ENCODE results near the gene GPR34. TPM values are rescaled to one million over a fixed set of nuclear protein-coding genes. Genes with fewer than 3 reads are reported as not detected.

GPR34 gene
- polyA plus RNA-seq, 1 donor from 2014 or later = not detected

DNA sequence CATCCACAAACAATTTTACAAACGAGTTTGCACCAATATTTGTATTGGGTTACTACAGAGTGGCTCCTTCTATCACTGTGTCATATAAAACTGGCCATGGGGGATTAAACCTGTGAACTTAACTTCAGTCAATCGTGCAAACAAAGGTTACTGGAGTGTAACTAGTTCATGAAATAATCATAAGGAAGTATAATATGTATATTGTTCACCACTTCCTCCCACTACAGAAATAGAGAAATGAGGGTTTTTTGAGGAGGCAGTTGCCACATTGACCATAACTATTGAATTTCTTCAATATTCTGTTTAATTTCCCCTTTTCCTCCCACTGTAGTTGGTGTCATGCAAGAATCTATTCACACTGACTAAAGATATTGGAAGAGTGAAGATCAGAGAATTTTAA lies 35.1 kb downstream of the GPR34 start, which contains the start of gene GPR82:
TSS of gene GPR82 (plus strand) at position 356 of the 400 bp plus-strand sequence. CDS start 2,846 bp downstream, outside the sequence.
- Histone ChIP-seq H3K27ac (ENCODE audit: low read length) (no peak within 1 kb of the TSS), H3K9ac (ENCODE audit: low read length) (no peak within 1 kb of the TSS), H2AFZ (ENCODE audit: low read depth, low read length) (no peak within 1 kb of the TSS), H3K36me3 (ENCODE audit: insufficient read depth, low read length) (no peaks in the 10 kb centered on the region), H3K79me2 (replicated peaks; ENCODE audit: insufficient read depth, low read length) (no peaks in the 10 kb centered on the region), H3K27me3 (ENCODE audit: insufficient read depth, low read depth, low read length) (no peaks in the 10 kb centered on the region), H3K9me3 (ENCODE audit: low read length) (no peaks in the 10 kb centered on the region), H3K4me3 (ENCODE audit: low read length) (no peak within 1 kb of the TSS), H3K4me2 (ENCODE audit: low read length) (no peak within 1 kb of the TSS), H3F3A (ENCODE audit: insufficient read depth, low read length, poor library complexity, severe bottlenecking) (no peaks in the 10 kb centered on the region), H3K9me2 (ENCODE audit: insufficient read depth, low read length) (no peaks in the 10 kb centered on the region), H4K20me1 (ENCODE audit: insufficient read depth) (no peaks in the 10 kb centered on the region)
- no peak for TF ChIP-seq POLR2AphosphoS5 (IDR thresholded peaks at IDR 0.05)
- no peak for TF ChIP-seq TAF1 (IDR thresholded peaks at IDR 0.05; ENCODE audit: low read depth)
- no peak for TF ChIP-seq SMC3 (conservative IDR thresholded peaks at IDR 0.05; ENCODE audit: poor library complexity)
- no peak for TF ChIP-seq EZH2 (IDR thresholded peaks at IDR 0.05; ENCODE audit: borderline replicate concordance, insufficient read depth, low read length, poor library complexity, severe bottlenecking)
- TF ChIP-seq MXI1 (conservative IDR thresholded peaks at IDR 0.05; ENCODE audit: poor library complexity, severe bottlenecking) = no peak
- TF ChIP-seq, protein P1, sequence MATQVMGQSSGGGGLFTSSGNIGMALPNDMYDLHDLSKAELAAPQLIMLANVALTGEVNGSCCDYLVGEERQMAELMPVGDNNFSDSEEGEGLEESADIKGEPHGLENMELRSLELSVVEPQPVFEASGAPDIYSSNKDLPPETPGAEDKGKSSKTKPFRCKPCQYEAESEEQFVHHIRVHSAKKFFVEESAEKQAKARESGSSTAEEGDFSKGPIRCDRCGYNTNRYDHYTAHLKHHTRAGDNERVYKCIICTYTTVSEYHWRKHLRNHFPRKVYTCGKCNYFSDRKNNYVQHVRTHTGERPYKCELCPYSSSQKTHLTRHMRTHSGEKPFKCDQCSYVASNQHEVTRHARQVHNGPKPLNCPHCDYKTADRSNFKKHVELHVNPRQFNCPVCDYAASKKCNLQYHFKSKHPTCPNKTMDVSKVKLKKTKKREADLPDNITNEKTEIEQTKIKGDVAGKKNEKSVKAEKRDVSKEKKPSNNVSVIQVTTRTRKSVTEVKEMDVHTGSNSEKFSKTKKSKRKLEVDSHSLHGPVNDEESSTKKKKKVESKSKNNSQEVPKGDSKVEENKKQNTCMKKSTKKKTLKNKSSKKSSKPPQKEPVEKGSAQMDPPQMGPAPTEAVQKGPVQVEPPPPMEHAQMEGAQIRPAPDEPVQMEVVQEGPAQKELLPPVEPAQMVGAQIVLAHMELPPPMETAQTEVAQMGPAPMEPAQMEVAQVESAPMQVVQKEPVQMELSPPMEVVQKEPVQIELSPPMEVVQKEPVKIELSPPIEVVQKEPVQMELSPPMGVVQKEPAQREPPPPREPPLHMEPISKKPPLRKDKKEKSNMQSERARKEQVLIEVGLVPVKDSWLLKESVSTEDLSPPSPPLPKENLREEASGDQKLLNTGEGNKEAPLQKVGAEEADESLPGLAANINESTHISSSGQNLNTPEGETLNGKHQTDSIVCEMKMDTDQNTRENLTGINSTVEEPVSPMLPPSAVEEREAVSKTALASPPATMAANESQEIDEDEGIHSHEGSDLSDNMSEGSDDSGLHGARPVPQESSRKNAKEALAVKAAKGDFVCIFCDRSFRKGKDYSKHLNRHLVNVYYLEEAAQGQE (IDR thresholded peaks at IDR 0.05; ENCODE audit: borderline replicate concordance) = no peak
- TF ChIP-seq, protein P2, sequence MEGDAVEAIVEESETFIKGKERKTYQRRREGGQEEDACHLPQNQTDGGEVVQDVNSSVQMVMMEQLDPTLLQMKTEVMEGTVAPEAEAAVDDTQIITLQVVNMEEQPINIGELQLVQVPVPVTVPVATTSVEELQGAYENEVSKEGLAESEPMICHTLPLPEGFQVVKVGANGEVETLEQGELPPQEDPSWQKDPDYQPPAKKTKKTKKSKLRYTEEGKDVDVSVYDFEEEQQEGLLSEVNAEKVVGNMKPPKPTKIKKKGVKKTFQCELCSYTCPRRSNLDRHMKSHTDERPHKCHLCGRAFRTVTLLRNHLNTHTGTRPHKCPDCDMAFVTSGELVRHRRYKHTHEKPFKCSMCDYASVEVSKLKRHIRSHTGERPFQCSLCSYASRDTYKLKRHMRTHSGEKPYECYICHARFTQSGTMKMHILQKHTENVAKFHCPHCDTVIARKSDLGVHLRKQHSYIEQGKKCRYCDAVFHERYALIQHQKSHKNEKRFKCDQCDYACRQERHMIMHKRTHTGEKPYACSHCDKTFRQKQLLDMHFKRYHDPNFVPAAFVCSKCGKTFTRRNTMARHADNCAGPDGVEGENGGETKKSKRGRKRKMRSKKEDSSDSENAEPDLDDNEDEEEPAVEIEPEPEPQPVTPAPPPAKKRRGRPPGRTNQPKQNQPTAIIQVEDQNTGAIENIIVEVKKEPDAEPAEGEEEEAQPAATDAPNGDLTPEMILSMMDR (IDR thresholded peaks at IDR 0.05; ENCODE audit: poor library complexity, severe bottlenecking) = no peak
- no peak for TF ChIP-seq RAD21 (conservative IDR thresholded peaks at IDR 0.05)
- TF ChIP-seq EP300 (conservative IDR thresholded peaks at IDR 0.05; ENCODE audit: poor library complexity, severe bottlenecking) = no peak

DNA sequence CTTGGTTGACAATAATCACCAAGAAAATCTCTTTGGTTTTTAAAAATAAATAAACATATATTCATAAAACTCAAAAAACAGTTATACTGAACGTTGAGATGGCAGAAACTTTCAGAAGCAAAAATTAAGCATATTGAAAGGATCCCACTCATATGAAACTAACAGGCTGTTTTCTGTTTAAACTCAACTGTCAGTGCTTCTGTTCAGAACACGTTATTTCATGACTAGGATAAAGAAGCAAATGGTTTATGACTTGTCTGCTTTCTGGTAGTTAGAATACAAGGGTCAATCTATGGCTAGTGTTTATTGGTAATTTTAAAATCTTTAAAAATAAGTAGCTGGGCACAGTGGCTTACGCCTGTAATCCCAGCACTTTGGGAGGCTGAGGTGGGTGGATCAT lies 39.4 kb downstream of the GPR34 start:
- H3K9ac ChIP-seq (ENCODE audit: low read length) = no peak overlapping the region
- no peak overlapping the region for H2AFZ ChIP-seq (ENCODE audit: low read depth, low read length)
- no peaks in the 10 kb centered on the region for H3K79me2 ChIP-seq (replicated peaks; ENCODE audit: insufficient read depth, low read length)
- TF ChIP-seq TAF1 (IDR thresholded peaks at IDR 0.05; ENCODE audit: low read depth) (no peak), RAD21 (conservative IDR thresholded peaks at IDR 0.05) (no peak), EZH2 (IDR thresholded peaks at IDR 0.05; ENCODE audit: borderline replicate concordance, insufficient read depth, low read length, poor library complexity, severe bottlenecking) (no peak), EP300 (conservative IDR thresholded peaks at IDR 0.05; ENCODE audit: poor library complexity, severe bottlenecking) (no peak), SMC3 (conservative IDR thresholded peaks at IDR 0.05; ENCODE audit: poor library complexity) (no peak), MXI1 (conservative IDR thresholded peaks at IDR 0.05; ENCODE audit: poor library complexity, severe bottlenecking) (no peak), POLR2AphosphoS5 (IDR thresholded peaks at IDR 0.05) (no peak)
- TF ChIP-seq, protein P1 (IDR thresholded peaks at IDR 0.05; ENCODE audit: borderline replicate concordance) = no peak
- TF ChIP-seq, protein P2 (IDR thresholded peaks at IDR 0.05; ENCODE audit: poor library complexity, severe bottlenecking) = no peak
- H3K9me3 ChIP-seq (ENCODE audit: low read length) = no peaks in the 10 kb centered on the region
- no peaks in the 10 kb centered on the region for H4K20me1 ChIP-seq (ENCODE audit: insufficient read depth)
- H3K4me2 ChIP-seq (ENCODE audit: low read length) = no peak overlapping the region
- H3K36me3 ChIP-seq (ENCODE audit: insufficient read depth, low read length) = no peaks in the 10 kb centered on the region
- H3K27ac ChIP-seq (ENCODE audit: low read length) = no peak overlapping the region
- H3K27me3 ChIP-seq (ENCODE audit: insufficient read depth, low read depth, low read length) = no peaks in the 10 kb centered on the region
- no peaks in the 10 kb centered on the region for H3K9me2 ChIP-seq (ENCODE audit: insufficient read depth, low read length)
- no peaks in the 10 kb centered on the region for H3F3A ChIP-seq (ENCODE audit: insufficient read depth, low read length, poor library complexity, severe bottlenecking)
- no peak overlapping the region for H3K4me3 ChIP-seq (ENCODE audit: low read length)
